Measurements from ENCODE around the gene PPP3R1.
A peak's percentile ranks its signal among the peaks of the same experiment; 100 is the strongest.

PPP3R1 gene

DNA sequence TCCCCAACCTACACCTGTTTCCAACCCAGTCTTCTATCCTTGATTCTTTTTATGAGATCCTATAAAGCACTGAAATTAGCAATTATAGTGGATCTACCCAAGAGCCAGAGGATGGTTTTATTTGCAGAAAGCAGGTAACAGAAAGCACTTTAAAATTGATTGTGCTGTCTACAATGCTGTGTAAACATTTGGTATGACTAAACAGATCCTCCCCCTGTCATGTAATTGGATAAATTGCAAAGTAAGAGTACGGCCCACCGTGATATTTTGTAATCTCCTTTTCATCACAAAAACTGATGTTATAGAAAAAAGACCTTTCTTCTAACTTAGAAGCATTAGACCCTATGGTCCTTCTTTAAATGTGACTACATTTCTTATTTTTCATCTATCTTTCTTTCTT lies 11.3 kb upstream of the PPP3R1 start:
- Histone ChIP-seq H4K20me1 (ENCODE audit: insufficient read depth) (no peaks in the 10 kb centered on the region), H3K79me2 (ENCODE audit: insufficient read depth, low read depth) (no peaks in the 10 kb centered on the region), H3K4me3 (IDR thresholded peaks at IDR 0.05; ENCODE audit: insufficient read depth, low read depth, low read length) (no peak overlapping the region), H3K4me2 (no peak overlapping the region), H3K4me1 (ENCODE audit: low read depth, poor library complexity, severe bottlenecking) (no peaks in the 10 kb centered on the region), H3K27ac (no peak overlapping the region), H2AFZ (ENCODE audit: low read depth) (no peak overlapping the region), H3K36me3 (ENCODE audit: insufficient read depth) (no peaks in the 10 kb centered on the region), H3K27me3 (ENCODE audit: insufficient read depth, low read depth) (no peaks in the 10 kb centered on the region), H3K9ac (no peak overlapping the region)
- TF ChIP-seq, protein P1, sequence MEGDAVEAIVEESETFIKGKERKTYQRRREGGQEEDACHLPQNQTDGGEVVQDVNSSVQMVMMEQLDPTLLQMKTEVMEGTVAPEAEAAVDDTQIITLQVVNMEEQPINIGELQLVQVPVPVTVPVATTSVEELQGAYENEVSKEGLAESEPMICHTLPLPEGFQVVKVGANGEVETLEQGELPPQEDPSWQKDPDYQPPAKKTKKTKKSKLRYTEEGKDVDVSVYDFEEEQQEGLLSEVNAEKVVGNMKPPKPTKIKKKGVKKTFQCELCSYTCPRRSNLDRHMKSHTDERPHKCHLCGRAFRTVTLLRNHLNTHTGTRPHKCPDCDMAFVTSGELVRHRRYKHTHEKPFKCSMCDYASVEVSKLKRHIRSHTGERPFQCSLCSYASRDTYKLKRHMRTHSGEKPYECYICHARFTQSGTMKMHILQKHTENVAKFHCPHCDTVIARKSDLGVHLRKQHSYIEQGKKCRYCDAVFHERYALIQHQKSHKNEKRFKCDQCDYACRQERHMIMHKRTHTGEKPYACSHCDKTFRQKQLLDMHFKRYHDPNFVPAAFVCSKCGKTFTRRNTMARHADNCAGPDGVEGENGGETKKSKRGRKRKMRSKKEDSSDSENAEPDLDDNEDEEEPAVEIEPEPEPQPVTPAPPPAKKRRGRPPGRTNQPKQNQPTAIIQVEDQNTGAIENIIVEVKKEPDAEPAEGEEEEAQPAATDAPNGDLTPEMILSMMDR (conservative IDR thresholded peaks at IDR 0.05; ENCODE audit: low read depth, low read length): no peak

- Histone ChIP-seq H3K27ac (no peak overlapping the region), H3K27me3 (ENCODE audit: insufficient read depth, low read depth) (no peaks in the 10 kb centered on the region), H3K36me3 (ENCODE audit: insufficient read depth) (no peaks in the 10 kb centered on the region)
These were observed 6.5 kb upstream of the PPP3R1 start for GRCh38 chr2:68258851-68259250.

DNA sequence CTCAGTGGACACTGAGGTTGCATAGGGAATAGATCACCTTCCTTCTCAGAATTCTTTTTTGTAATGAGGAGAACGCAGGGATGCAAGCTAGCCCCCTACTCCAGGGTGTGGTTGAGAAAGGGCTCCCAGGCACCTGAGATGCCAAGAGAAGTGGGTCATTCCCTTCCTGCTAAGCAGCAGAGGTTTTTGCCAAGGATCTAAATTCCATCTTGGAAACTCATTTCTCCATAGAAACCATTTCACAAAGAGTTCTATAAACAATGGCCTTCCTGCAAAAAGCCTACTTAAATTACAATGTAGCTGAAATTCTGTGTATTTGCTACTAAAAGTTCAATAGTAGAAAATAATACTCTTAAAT lies 3.7 kb upstream of the PPP3R1 start:
- Histone ChIP-seq H3K4me2 (peak overlapping the region; percentile 7; the same call in 1 of the 2 replicates), H2AFZ (ENCODE audit: low read depth) (no peak overlapping the region), H3K27ac (no peak overlapping the region), H3K79me2 (ENCODE audit: insufficient read depth, low read depth) (peaks cover 16% of the 10 kb centered on the region), H3K36me3 (ENCODE audit: insufficient read depth) (no peaks in the 10 kb centered on the region), H4K20me1 (ENCODE audit: insufficient read depth) (no peaks in the 10 kb centered on the region), H3K4me1 (ENCODE audit: low read depth, poor library complexity, severe bottlenecking) (peaks cover 24% of the 10 kb centered on the region), H3K9ac (no peak overlapping the region), H3K27me3 (ENCODE audit: insufficient read depth, low read depth) (no peaks in the 10 kb centered on the region), H3K4me3 (IDR thresholded peaks at IDR 0.05; ENCODE audit: insufficient read depth, low read depth, low read length) (no peak overlapping the region)
- TF ChIP-seq, protein P1 (conservative IDR thresholded peaks at IDR 0.05; ENCODE audit: low read depth, low read length): no peak

More at GRCh38 chr2:68258851-68259250, 6.5 kb upstream of the PPP3R1 start:
- TF ChIP-seq, protein P1 (conservative IDR thresholded peaks at IDR 0.05; ENCODE audit: low read depth, low read length): no peak
- Histone ChIP-seq H3K4me2 (no peak overlapping the region), H2AFZ (ENCODE audit: low read depth) (no peak overlapping the region), H4K20me1 (ENCODE audit: insufficient read depth) (no peaks in the 10 kb centered on the region), H3K4me1 (ENCODE audit: low read depth, poor library complexity, severe bottlenecking) (peaks cover 23% of the 10 kb centered on the region), H3K9ac (no peak overlapping the region), H3K79me2 (ENCODE audit: insufficient read depth, low read depth) (peaks cover 4% of the 10 kb centered on the region; the same call in 1 of the 2 replicates), H3K4me3 (IDR thresholded peaks at IDR 0.05; ENCODE audit: insufficient read depth, low read depth, low read length) (no peak overlapping the region)

GRCh38 chr2:68253219-68254068 lies 1.1 kb upstream of the PPP3R1 start:
- TF ChIP-seq, protein P1 (conservative IDR thresholded peaks at IDR 0.05; ENCODE audit: low read depth, low read length): no peak
- H2AFZ ChIP-seq (ENCODE audit: low read depth): peak overlapping the region; percentile 73
- no peaks in the 10 kb centered on the region for H3K36me3 ChIP-seq (ENCODE audit: insufficient read depth)
- peak overlapping the region; percentile 76 for H3K9ac ChIP-seq
- no peaks in the 10 kb centered on the region for H3K27me3 ChIP-seq (ENCODE audit: insufficient read depth, low read depth)
- H3K79me2 ChIP-seq (ENCODE audit: insufficient read depth, low read depth): peaks cover 42% of the 10 kb centered on the region
- peaks cover 47% of the 10 kb centered on the region for H3K4me1 ChIP-seq (ENCODE audit: low read depth, poor library complexity, severe bottlenecking)
- peaks cover 24% of the 10 kb centered on the region for H4K20me1 ChIP-seq (ENCODE audit: insufficient read depth)
- H3K4me3 ChIP-seq (IDR thresholded peaks at IDR 0.05; ENCODE audit: insufficient read depth, low read depth, low read length): peak overlapping the region; percentile 90
- H3K27ac ChIP-seq: peak overlapping the region; percentile 91
- peak overlapping the region; percentile 81 for H3K4me2 ChIP-seq
